Right lung (tissue), 10 donors: ENCODE data around the gene MID1IP1. TPM values are rescaled to one million over a fixed set of nuclear protein-coding genes. Genes with fewer than 3 reads are reported as not detected.
A peak's percentile ranks its signal among the peaks of the same experiment; 100 is the strongest.

Experiments
- DNase-seq, 2 donors: peaks; one replicate each; pipeline ENCODE4 v3.0.0-alpha.2; 2013
- long read RNA-seq, 8 donors: transcript quantifications; one replicate each; lab custom pipeline, GENCODE V29; 2026
- polyA plus RNA-seq, 5 donors: library from polyadenylated mRNA; unstranded; fragments of 120-200 nt; gene quantifications; one replicate each; pipeline versions ENCODE4 v1.2.1 to v1.2.3, GENCODE V29; 2013; ENCODE audit warnings: inconsistent platforms in 1 of 5, low replicate concordance in 1 of 5; ENCODE audit not compliant: insufficient read length in 5 of 5, insufficient read depth in 1 of 5

The MID1IP1 gene, protein sequence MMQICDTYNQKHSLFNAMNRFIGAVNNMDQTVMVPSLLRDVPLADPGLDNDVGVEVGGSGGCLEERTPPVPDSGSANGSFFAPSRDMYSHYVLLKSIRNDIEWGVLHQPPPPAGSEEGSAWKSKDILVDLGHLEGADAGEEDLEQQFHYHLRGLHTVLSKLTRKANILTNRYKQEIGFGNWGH
- polyA plus RNA-seq, result 10 to 100 TPM; 12.4 to 26.5 (median 16.7) TPM
- long read RNA-seq, donor 1, transcript MID1IP1-201 (2 exons, 2,536 nt), result major isoform, 20 of 20 reads
- long read RNA-seq, donor 1, partial matches to known transcripts, result 0 of 20 reads
- long read RNA-seq, donor 1, other reads (novel, unspliced or antisense), result 0 of 20 reads
- long read RNA-seq, donor 2, partial matches to known transcripts, result 15 of 17 reads
- long read RNA-seq, donor 2, other reads (novel, unspliced or antisense), result 0 of 17 reads
- long read RNA-seq, donor 3, transcript MID1IP1-201 (2 exons, 2,536 nt), result major isoform, 10 of 34 reads
- long read RNA-seq, donor 3, partial matches to known transcripts, result 24 of 34 reads
- long read RNA-seq, donor 3, other reads (novel, unspliced or antisense), result 0 of 34 reads
- long read RNA-seq, donor 4, partial matches to known transcripts, result 13 of 17 reads
- long read RNA-seq, donor 4, other reads (novel, unspliced or antisense), result 0 of 17 reads
- long read RNA-seq, donor 5, transcript MID1IP1-201 (2 exons, 2,536 nt), result major isoform, 8 of 8 reads
- long read RNA-seq, donor 5, partial matches to known transcripts, result 0 of 8 reads
- long read RNA-seq, donor 5, other reads (novel, unspliced or antisense), result 0 of 8 reads
- long read RNA-seq, donor 6, transcript MID1IP1-201 (2 exons, 2,536 nt), result major isoform, 6 of 42 reads
- long read RNA-seq, donor 6, partial matches to known transcripts, result 35 of 42 reads
- long read RNA-seq, donor 6, other reads (novel, unspliced or antisense), result 0 of 42 reads
- long read RNA-seq, donor 7, transcript MID1IP1-201 (2 exons, 2,536 nt), result major isoform, 8 of 8 reads
- long read RNA-seq, donor 7, partial matches to known transcripts, result 0 of 8 reads
- long read RNA-seq, donor 7, other reads (novel, unspliced or antisense), result 0 of 8 reads
- long read RNA-seq, donor 8, transcript MID1IP1-201 (2 exons, 2,536 nt), result major isoform, 5 of 5 reads
- long read RNA-seq, donor 8, partial matches to known transcripts, result 0 of 5 reads
- long read RNA-seq, donor 8, other reads (novel, unspliced or antisense), result 0 of 5 reads

DNA sequence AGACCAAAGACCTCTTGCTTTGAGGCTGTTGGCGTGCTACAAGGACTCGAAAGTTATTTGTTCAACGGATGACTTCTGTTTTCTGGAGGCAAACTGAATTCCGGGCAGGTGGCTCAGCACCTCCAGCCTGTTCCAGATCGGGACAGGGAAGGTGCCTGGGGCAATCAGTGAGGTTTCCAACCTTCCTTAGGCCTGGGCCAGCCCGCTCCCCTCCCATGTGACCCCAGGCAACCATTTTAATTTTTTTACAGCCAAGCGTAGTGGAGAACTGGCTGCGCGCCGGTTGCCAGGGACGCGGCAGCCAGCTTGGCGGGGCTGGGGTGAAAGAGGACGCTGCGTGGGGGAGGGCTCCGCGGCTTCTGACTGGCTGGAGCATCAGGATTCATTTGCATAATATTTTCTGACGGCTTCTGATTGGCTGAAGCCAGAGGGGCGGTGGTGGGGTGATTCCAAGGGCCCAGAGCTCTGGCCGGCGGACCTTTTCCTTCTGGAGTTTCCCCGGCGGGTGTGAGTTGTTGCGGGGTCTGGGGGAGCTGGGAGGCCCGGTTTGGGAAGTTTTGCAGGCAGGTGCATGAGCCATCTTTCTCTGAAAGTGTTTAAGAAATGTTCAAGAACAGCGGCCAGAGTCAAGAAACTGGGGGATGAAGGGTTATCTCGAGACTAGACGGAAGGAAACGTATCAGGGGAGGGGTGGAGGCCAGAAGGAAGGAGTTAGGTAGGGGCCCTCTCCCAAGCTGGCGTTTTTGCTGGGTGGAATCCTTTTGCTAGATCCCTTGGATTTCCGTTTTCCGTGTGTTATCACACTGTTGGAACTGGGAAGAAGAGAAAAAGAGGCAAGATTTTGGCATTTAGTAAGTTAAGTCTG, at the start of gene MID1IP1:
MID1IP1 (plus strand) TSS at position 479 of the 865 bp plus-strand sequence. CDS start 3,488 bp downstream, outside the sequence.
- DNase-seq, result peak; percentile 90 to 92

DNA sequence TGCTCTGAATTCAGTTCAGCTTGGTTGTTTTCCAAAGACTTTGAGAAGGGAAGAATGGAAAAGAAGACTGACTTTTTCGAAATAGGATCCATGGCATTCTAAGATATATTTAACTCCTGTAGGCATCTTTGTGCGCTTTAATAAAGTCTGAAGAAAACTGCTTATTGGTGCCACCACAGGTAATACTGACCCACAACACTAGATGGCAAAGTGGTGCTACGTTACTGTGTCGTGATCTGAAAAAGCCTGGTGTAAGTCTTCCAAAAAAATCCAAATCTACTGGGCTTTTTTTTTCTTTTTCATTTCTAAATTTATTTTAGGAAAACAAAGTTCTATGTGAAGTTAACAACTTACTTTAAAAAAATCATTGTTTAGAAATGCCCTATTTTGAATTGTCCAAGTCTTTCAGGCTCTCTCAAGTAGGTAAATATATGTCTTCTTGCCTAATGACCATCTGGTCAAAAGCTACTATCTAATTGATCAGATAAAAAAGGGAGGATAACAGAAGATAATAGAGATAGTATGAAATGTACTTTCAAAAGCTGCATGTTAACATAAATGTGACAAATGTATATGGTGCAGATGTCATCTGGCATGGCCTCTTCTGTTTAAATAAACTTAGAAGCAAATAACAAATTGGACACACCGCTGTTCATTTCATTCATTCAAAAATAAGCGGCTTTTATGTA, 47.0 kb upstream of the MID1IP1 start:
- DNase-seq, result peak; percentile 20 to 40

DNA sequence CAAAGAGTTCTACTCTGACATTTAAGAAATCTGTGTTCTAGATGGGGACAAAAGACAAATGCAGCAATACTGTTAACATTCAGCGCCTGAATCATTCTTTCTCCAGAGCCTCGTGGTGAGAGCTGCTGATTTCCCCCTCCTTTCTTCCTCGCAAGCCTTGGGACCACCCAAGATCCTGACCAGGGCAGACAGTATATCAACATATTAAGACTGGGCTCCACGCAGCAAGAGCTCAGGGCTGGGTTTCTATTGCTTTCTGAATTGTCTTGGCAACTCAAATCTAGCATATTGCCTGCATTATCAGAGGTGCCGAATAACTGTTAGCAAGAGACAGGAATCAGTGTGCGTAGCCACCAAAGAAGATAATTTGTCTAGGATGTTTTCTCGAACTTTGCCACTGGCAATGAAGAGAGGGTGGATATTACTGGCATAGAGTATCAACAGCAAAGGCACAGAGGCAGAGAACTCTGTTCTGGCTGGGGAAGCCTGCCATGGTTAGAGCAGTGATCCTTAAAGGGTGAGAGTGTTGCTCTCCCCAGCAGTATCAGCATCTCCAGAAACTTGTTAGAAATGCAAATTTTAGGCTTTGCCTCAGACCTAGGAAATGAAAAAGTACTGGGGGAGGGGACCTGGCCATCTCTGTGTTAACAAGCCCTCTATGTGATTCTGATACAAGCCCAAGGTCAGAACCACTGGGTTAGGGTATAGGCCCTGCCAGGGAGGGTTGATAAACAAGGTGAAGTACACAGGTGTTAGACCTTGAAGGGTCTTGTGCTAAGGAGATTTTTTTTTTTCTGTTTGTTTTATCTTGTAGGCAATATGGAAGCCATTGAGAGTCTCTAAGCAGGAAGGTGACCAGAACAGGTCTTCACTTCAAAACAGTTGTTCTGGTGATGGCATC, 46.2 kb upstream of the MID1IP1 start:
- peak; percentile 19 to 22 for DNase-seq

DNA sequence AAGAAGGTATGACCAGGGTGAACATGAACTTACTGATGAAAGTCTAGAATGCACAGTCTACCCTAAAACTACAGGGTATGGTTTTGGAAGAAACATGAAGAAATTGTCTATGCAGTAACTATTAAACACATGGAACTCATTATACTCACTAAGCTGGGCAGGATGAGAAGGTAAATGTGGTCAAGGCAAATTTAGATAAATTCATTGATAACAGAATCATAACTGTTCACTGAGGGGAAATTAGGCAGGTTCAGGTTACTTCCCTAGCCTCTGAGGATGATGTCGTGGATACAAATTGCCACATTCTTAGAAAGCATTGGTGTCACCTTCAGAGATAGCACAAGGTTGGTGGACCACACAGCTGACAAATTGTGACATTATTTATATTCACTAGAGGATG, 40.4 kb upstream of the MID1IP1 start:
- no peak for DNase-seq

DNA sequence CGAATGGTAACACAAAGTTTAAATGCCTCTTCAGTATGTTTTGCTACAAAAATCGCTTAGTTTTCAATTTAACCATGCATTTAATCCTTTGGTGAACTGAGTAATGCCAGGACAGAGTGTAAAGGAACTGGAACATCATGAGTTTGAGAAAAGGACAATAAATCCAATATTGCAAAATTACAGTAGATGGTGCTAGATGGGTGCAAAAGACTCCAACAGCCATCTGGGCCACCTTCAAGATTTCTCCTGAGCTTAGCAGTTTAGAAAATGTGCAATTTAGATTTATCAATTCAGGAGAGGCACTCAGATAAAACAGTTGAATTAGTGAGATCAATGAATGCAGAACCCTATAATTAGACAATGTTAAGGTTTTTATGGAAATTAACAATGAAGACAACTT, 33.2 kb upstream of the MID1IP1 start:
- peak in 1 of 2 donors; percentile 17 for DNase-seq

DNA sequence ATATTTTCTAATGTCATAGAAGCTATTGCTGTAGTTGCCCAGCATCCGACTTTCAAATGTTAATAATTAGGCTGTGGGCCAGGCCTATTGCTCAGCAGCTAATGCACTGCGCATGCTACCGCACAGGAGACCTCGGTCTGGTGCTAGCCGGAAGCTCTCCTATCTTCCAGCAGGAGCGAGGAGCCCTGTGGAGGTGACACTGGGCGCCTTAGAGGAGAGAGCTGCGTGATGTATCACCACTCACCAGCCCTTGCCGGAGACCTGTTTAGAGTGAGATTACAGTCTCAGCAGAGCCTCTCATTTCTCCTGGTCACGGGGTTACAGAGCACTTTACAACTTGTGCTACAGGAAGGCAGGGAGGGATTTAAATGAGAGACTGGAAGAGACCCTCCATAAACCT, 31.1 kb upstream of the MID1IP1 start:
- no peak for DNase-seq

DNA sequence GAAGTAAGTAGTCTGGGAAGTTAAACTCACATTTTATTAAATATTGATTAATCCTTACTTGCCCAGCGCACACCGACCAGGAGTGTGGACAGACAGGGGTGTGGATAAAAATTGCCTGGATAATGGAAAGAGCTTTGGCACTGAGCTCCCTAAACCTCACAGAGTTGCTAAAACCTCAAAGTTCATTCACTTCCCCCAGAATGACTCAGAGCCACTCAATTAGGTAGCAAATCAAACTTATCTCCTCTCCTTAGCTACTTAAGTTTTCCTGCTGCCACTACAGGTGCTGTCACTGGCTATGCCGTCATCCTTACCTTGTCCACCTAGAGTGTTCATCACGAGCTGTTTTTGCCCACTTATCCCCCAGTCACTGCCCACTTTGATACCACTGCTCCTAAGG, 27.0 kb upstream of the MID1IP1 start:
- no peak for DNase-seq

DNA sequence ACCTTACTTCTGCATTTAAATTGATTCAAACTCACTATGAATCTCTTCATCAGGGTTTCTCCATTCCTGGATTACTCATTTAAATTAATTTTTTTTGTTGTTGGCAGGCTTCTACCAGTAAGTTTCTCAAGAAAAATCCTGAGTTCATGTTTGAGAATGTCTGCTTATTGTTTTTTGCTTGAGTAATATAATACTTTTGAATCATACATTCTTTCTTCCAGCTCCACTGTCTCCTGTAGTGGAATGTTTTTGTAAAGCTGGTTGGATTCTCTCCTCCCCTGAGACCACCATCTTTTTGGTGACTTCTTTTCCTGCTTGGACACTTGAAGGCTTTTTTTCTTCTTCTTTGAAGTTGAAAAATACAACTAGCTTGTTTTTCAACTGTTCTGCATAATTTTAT, 4.3 kb upstream of the MID1IP1 start:
- DNase-seq, result no peak

DNA sequence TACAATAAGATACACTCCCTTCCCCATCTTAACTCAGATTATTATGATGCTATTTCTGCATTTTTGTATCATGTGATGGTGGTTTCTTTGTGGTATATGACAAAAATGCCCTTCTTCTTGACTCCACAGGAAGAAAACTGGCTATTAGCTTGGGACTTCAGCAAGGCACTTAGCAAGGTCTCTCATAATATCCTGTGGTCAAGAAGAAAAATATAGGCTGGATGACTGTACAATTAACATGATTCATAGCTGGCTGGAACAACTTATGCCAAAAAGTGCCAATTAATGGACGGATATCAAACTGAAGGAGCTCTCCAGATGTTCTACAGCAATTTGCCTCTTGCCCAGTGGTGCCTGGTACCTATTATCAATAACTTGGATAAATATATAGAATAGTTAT, 2.3 kb upstream of the MID1IP1 start:
- DNase-seq, result no peak

DNA sequence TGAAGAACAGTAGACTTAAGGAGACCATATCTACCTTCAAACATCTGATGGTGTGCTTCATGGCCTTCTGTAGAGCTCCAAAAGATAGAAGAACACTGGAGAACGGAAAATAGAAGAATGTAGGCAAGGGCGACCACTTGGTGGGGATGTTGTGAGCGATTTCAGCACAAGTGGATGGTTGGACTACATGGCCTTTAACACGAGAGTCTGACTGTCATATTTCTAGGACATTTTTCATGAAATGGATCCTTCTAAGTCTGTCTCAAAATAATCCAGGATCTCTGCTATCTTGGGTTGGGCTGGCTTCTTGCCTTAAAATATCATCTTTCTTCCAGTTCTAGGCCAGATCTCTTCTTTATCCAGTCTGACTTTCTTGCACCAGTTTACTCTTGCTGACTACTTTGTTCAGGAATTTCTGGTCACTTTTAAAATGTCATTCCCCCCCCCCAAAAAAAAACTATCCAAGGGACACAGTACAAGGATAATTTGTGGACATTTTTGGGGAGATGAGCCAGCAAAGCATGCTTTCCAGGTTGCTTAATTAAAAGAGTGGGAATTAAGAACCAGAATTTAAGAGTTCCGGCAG, 1.2 kb upstream of the MID1IP1 start:
- no peak for DNase-seq

DNA sequence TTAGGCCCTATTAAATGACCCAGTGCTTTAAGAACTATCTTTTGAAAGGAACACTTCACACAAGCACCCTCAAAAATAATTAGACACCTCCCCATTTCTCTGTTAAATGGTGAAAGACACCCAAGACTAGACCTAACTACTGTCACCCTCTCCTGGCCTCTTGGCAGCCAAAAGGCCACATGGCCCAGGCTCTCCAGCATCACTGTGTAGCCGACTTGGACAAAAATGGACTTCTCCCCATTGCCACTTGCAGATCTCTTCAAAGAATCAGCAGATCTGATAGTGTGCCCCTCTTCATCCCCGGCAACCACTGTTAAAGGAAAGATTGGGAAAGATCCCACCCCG, 2.0 kb downstream of the MID1IP1 start:
- DNase-seq, result no peak

DNA sequence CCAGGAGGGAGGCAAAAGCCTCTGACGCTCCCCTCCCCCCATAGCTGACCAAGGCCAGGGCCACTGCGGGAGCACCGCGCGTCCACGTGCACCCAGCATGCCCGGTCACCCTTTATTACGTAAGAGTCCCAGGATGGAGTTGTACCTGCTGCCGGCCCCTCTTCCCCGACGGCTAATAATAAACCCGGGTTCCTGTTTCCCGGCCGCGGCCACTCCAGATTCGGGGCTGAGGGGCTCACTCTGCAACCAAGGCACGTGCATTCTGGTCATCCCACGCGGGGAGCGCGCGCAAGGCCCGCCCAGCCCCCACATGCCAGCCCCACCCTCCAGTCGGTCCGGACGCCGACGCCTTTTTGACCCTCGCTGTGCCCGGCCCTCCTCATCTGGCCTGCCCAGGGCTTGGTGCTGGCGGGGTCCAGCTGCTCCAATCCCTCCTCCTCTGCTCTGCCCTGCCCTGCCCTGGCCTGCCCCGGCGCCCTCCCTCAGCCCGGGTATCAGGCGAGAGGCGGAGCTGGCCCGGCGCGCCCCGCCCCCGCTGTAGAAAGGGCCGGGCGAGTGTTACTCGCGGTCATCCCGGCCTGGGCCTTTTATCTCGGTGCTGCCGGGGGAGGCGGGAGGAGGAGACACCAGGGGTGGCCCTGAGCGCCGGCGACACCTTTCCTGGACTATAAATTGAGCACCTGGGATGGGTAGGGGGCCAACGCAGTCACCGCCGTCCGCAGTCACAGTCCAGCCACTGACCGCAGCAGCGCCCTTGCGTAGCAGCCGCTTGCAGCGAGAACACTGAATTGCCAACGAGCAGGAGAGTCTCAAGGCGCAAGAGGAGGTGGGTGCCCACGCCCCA, 2.6 kb downstream of the MID1IP1 start:
- DNase-seq, result peak in 1 of 2 donors; percentile 68

DNA sequence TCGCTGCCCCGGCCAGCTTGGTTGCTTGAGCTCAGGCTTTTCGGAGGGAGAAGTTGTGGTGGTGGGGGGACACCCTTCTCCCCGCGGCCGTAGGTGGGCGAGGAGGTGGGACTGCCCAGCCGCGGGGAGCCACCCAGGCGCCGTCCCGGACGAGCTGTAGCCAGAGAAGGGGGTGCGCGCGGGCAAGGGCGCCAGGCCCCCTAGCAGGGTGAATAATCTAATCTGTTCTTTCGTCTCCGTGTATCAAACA, 3.1 kb downstream of the MID1IP1 start:
- no peak for DNase-seq

DNA sequence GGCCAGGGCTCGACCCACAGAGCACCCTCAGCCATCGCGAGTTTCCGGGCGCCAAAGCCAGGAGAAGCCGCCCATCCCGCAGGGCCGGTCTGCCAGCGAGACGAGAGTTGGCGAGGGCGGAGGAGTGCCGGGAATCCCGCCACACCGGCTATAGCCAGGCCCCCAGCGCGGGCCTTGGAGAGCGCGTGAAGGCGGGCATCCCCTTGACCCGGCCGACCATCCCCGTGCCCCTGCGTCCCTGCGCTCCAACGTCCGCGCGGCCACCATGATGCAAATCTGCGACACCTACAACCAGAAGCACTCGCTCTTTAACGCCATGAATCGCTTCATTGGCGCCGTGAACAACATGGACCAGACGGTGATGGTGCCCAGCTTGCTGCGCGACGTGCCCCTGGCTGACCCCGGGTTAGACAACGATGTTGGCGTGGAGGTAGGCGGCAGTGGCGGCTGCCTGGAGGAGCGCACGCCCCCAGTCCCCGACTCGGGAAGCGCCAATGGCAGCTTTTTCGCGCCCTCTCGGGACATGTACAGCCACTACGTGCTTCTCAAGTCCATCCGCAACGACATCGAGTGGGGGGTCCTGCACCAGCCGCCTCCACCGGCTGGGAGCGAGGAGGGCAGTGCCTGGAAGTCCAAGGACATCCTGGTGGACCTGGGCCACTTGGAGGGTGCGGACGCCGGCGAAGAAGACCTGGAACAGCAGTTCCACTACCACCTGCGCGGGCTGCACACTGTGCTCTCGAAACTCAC, 3.6 kb downstream of the MID1IP1 start:
- DNase-seq, result peak in 1 of 2 donors; percentile 38

DNA sequence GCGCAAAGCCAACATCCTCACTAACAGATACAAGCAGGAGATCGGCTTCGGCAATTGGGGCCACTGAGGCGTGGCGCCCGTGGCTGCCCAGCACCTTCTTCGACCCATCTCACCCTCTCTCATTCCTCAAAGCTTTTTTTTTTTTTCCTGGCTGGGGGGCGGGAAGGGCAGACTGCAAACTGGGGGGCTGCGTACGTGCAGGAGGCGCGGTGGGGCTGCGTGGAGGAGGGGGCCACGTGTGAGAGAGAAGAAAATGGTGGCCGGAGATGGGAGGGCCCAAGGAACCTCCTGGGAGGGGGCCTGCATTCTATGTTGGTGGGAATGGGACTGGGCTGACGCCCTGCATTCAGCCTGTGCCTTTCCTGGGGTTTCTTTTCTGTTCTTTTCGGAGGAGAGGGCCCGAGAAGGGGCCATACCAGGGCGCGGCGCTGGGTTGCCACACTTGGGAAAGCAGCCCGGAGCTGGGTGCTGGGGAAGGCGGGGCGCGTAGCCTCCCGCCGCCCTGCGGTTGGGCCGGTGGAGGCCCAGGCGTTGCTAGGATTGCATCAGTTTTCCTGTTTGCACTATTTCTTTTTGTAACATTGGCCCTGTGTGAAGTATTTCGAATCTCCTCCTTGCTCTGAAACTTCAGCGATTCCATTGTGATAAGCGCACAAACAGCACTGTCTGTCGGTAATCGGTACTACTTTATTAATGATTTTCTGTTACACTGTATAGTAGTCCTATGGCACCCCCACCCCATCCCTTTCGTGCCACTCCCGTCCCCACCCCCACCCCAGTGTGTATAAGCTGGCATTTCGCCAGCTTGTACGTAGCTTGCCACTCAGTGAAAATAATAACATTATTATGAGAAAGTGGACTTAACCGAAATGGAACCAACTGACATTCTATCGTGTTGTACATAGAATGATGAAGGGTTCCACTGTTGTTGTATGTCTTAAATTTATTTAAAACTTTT, 4.5 kb downstream of the MID1IP1 start:
- DNase-seq, result peak in 1 of 2 donors; percentile 68
